Endometrium (tissue), 2 donors: Measurements from ENCODE around the gene IGLL5.

ENCODE experiments used
- FAIRE-seq: peaks from 2 replicates; lab custom pipeline; 2012; peaks lifted over from hg19 to GRCh38; lab: Jason Lieb, UNC
- donor health status: control.
- donor health status: control.

IGLL5 gene

GRCh38 chr22:22938672-22939587, 51.3 kb downstream of the IGLL5 start:
- FAIRE-seq = no peak

GRCh38 chr22:22939588-22940368, 52.2 kb downstream of the IGLL5 start:
- no peak for FAIRE-seq

- FAIRE-seq = no peak
These were observed 53.5 kb downstream of the IGLL5 start for GRCh38 chr22:22940961-22941605.

GRCh38 chr22:22941831-22942510, 54.4 kb downstream of the IGLL5 start:
- FAIRE-seq = no peak

GRCh38 chr22:22942511-22943329, 55.1 kb downstream of the IGLL5 start:
- FAIRE-seq = no peak

GRCh38 chr22:22943521-22944267, 56.1 kb downstream of the IGLL5 start:
- FAIRE-seq = no peak

- no peak for FAIRE-seq
These were observed 56.8 kb downstream of the IGLL5 start for GRCh38 chr22:22944268-22944985.

- FAIRE-seq = no peak
These were observed 57.6 kb downstream of the IGLL5 start for GRCh38 chr22:22945195-22945594.
